Spleen (tissue), 7 donors: ENCODE data around the gene RERE.

Experiments
- POLR2A ChIP-seq, 3 donors: fragments of 450-650 bp; IDR thresholded peaks; one replicate each; pipeline ENCODE4 v1.5.1; 2017; ENCODE audit warnings: antibody characterized with exemption in 3 of 3, mild to moderate bottlenecking in 1 of 3
- TF ChIP-seq, protein P1 (sequence below), 11 experiments: fragments of 200-600 bp in 7 of 11; fragments of 450-650 bp in 4 of 11; sonication (generic) in 4 of 11; IDR thresholded peaks in 8 of 11; conservative IDR thresholded peaks in 3 of 11; 1 replicate in 7 of 11; 2 replicates in 4 of 11; pipeline versions ENCODE4 v1.4.0 to v1.8.0; 2016 to 2021; ENCODE audit warnings: antibody characterized with exemption in 11 of 11, inconsistent platforms in 4 of 11, mild to moderate bottlenecking in 1 of 11
- donor health status: DM: no; HTN: no; CAD: no; lungs with moderate emphysema.
- donor health status: DM: no; HTN: no; CAD: no.
- donor health status: DM: no; HTN: no; CAD: no.

- TF ChIP-seq POLR2A (IDR thresholded peaks at IDR 0.05), result no peak
- TF ChIP-seq, protein P1, sequence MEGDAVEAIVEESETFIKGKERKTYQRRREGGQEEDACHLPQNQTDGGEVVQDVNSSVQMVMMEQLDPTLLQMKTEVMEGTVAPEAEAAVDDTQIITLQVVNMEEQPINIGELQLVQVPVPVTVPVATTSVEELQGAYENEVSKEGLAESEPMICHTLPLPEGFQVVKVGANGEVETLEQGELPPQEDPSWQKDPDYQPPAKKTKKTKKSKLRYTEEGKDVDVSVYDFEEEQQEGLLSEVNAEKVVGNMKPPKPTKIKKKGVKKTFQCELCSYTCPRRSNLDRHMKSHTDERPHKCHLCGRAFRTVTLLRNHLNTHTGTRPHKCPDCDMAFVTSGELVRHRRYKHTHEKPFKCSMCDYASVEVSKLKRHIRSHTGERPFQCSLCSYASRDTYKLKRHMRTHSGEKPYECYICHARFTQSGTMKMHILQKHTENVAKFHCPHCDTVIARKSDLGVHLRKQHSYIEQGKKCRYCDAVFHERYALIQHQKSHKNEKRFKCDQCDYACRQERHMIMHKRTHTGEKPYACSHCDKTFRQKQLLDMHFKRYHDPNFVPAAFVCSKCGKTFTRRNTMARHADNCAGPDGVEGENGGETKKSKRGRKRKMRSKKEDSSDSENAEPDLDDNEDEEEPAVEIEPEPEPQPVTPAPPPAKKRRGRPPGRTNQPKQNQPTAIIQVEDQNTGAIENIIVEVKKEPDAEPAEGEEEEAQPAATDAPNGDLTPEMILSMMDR (IDR thresholded peaks at IDR 0.05 in 8 of 11, conservative IDR thresholded peaks at IDR 0.05 in 3 of 11), result no peak
Observed at GRCh38 chr1:8681911-8682310, 135.5 kb downstream of the RERE start.
